Stimulated activated naive CD4-positive, alpha-beta T cell treated with Interleukin-2 at 50 U/mL for 16 hours (primary cell): ENCODE results near the gene C6orf136.
A peak's percentile ranks its signal among the peaks of the same experiment; 100 is the strongest.

Experiments
- DNase-seq: peaks from one replicate; lab custom pipeline; 2025; lab: John Stamatoyannopoulos, UW

Gene C6orf136

DNA sequence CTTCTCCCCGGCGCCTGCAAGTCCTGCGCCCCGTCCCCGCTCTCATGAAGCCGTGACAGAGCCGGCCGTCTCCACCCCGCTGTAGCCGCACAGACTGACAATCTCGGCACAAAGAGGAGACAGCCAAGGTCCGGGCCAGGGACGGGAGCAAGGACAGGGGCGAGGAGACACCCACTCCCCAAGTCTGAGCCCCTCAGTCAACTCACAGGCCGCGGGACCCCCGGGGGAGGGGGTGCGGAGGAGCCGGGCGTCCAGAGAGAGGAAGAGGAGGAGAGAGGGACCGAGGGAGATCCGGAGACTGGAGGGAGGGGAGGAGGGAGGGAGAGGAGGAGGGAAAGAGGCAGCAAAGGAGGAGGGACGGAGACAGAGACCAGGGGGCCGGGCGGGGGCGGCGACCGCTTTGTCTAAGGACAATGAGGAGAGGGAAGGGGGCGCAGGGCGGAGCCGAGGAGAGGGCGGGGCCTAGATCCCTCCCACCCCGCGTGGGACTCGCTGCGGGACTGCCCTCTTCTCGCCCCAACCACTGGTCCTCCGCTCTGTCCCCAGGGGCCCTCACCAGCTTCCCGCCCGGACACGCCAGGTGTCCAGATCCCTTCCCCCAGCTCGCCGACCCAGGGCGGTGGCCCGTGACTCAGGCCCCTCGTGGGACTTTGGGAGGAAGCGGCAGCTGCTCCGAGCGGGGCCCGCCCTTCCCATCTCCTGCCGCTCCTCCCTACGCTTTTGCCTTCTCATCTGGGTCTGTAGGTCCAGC, 40.1 kb downstream of the C6orf136 start:
- DNase-seq: peak; percentile 85

DNA sequence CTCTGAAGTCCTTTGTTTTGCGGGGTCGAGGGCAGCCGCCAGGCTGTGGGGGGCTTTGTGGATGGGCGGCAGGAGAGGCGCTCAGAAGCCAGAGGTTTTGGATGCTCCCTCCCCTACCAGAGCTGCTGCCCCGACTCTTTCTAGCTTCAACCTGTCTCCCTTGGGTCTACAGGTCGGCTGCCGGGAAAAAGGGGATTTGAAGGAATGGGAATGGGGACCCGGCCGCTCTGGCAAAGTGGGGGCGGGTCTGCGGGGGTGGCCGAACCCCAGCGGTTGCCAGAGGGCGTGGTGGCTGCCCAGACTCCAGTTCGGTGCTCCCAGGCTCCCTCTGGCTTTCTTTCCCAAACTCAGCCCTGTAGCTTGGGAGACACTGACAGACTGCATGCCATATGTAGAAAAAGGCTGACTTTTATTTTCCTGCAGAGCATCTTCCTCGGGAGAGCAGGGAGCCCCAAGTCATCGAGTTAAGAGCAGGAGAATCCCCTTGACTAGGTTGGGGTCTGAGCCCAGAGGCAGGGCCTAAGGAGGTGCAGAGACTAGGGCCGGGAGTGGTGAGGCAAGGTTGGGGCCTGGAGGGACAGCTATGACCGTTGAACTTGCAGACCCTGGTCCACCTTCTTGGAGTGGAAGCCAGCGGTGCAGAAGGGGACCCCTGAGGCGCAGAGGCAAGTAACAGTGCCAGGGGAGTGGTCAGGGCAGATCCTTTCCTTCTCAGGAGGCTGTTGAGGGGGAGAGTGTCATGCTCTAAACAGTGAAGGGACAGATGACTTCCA, 40.9 kb downstream of the C6orf136 start:
- no peak for DNase-seq

DNA sequence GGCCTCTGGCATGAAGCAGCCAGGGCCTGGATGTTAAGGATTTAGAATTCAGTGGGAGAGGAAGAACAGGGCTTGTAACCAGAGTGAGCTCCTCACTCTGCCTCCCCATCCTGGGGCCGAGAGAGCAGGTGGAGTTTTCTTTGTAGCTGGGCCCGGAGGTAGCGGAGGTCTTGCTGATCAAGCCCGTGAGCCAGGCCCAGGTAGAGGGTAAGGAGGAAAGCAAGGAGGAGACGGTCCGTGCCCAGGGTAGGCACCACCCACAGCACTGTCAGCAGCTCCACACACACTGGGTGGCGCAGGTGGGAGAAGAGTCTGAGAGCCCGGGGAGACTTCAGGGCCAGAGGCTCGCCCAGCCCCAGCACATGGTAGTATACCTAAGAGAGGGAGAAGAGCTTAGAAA, 41.6 kb downstream of the C6orf136 start:
- no peak for DNase-seq

DNA sequence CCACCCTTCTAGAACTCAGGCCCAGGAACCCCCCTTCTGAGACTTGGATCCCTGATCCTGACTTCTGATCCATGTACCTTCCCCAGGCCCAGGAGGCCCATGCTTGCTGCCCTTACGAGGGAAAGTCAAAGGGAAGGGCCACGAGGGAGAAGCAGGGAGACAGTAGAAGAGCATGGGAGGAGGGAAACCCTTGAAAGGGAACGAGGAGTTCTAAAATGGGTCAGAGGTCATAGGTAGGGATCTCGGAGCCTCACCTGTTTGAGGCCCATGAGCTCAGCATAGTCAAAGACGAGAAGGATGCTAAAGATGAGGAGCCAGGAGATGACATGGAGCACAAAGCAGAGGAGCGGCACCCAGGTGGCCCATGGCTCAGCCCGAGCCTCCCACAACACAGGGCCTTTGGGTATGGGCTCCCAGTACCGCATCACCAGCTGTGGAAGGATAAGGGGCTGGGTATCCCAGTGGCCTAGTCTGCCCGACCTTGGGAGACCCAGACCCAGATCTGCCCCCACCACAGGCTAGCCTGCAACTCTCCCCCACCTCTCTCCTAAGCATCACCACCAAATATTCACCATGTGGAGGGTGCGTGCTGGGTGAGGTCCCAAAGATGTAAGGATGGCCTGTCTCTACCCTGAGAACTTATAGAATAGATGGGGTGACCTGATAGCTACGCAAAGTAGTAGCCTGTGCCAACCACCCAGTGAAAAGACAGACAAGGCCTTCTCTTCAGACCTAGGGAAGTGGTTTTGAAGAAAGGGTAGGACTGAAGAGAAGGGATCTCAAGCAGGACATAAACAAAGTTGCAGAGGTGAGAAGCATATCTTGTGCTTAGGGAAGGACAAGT, 42.3 kb downstream of the C6orf136 start:
- DNase-seq: no peak

DNA sequence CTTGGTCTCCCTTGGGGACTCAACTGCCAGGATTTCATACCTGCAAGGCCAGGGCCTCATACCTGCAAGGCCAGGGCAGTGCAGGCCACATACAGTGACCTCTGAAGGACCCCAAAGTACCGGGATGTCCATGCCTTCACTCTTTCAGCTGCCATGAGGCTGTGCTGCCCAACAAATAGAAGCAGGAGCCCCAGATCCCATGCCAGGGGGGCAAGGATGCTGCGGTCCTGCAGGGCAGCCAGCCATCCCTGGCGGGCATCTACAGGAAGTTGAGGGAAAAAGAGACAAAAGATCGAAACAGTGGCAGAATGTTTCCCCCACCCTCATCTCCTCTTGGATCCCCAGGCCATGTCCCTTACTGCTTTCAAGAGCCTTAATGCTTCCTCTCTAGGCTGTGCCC, 43.1 kb downstream of the C6orf136 start:
- DNase-seq: no peak

DNA sequence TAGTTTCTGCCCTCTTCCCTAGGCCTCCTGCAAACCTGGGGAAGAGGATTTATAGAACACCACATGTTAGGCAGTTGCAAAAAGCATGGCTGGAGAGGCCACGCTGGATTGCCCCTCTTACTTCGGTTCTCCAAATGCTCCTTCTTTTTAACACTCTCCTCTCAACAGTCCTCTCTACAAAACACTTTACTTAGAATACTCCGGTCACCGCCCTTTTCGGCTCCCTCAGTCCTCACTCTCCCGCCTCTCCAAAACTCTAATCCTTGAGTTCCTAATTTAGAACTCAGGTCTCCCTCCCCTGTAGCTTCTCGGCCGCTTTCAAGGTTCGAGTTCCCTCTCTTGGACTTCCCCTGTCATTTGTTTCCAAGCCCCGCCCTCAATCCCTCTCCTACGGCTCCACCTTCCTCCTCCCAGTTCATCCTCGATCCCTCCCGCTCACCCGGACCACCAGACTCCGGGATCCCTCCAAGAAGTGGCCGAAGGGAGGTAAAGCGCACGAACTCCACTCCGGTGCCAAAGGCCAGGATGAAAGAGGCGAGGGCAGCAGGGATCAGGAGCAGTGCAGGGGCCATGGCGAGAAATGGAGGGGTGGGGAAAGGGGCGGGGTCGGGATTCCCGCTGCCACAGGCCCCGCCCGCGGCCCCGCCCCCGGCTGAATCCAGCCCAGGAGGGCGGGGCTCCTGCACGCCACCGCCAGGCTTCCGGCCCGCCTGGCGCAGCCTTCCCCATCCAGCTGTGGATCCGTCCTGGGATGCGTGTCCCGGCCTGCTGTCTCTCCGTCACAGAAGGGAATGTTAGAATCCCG, 43.7 kb downstream of the C6orf136 start, which contains the start of gene NRM:
TSS of gene NRM (minus strand) at position 582 of the 805 bp plus-strand sequence. CDS start at position 572, 10 bp downstream.
- peak; percentile 65 for DNase-seq

DNA sequence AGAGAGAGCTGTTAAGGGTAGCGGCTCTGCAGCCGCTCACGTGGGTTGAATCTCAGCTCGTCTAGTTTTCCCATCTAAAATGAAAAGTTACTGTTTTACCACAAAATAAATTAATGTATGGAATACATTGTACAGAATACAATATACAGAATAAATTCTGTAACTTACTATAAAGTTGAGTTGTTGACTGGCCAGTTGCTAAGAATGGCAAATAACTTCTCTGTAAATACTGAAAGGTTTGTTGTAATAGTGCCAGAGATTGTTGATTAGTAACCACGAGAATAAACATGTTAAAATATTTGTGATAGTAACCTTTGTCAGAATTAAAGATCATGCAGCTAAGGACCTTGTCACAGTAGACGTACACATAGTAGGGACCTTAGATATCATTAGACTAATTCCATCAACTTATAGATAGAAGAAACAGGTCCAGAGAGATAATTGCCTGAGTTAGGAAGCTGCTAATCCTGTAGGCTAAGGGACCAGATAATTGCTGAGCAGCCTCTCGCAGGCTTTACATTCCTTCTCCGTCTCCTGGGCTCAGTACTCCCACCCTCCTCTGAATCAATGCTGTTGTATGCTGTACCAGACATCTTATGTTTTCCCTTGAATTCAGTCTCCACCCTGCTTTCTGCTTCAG, 44.4 kb downstream of the C6orf136 start:
- no peak for DNase-seq

DNA sequence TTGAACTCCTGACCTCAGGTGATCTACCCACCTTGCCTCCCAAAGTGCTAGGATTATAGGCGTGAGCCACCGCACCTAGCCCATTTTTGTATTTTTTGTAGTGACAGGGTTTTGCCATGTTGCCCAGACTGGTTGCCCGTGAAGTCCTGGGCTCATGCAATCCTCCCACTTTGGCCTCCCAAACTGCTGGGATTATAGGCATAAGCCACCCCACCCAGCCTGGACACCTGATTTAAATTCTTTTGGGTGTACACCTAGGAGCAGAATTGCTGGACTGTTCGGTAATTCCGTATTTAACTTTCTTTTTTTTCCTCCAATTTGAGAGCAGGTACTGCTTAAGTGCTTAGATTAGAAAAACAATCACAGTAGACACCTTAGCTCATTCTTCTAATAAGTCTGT, 49.5 kb downstream of the C6orf136 start:
- no peak for DNase-seq

DNA sequence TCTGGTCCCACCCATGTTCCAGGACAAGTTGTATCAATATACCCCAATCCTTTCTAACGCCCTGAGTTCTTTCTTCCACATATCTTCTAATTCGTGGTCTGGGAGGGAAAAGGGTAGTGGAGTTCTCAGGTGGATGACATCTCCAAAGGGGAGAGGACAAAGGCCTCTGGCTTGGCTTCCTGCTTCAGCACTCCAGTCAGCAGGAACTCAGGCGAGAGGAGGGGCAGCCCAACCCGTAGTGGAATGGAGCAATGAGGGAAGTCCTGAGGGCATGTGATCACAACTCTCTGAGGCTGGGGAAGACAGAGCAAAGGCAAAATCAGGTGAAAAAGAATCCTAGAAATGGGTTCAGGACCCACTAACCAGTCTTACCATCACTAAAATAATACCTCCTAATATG, 53.4 kb downstream of the C6orf136 start:
- DNase-seq: no peak
